KMS-11 (cell line): ENCODE data around the gene SOWAHD.
A peak's percentile ranks its signal among the peaks of the same experiment; 100 is the strongest.
"Not testable (repeated sequence)": the region's sequence is repeated elsewhere in the genome, so short reads cannot be mapped to it uniquely, and the experiment has no call there.

Source experiments
- H2AFZ ChIP-seq: fragments of 200-600 bp; sonication (generic); 2 replicates; pipeline ENCODE4 v1.6.1; 2016; ENCODE audit warnings: antibody characterized with exemption, mixed run types, low read depth
- H3K27ac ChIP-seq: fragments of 200-600 bp; sonication (generic); 2 replicates; pipeline ENCODE4 v1.6.1; 2016; ENCODE audit warnings: mild to moderate bottlenecking, mixed run types
- H3K27me3 ChIP-seq: fragments of 200-600 bp; sonication (generic); 2 replicates; pipeline ENCODE4 v1.6.1; 2017; ENCODE audit warnings: mild to moderate bottlenecking, low read depth, mixed run types, moderate library complexity; ENCODE audit not compliant: insufficient read depth
- H3K36me3 ChIP-seq: fragments of 200-600 bp; sonication (generic); 2 replicates; pipeline ENCODE4 v1.6.1; 2017; ENCODE audit warnings: mild to moderate bottlenecking, mixed run types; ENCODE audit not compliant: insufficient read depth
- H3K4me1 ChIP-seq: fragments of 200-600 bp; sonication (generic); 2 replicates; pipeline ENCODE4 v1.6.1; 2016; ENCODE audit warnings: mild to moderate bottlenecking, low read depth, mixed run types; ENCODE audit not compliant: poor library complexity, severe bottlenecking
- H3K4me2 ChIP-seq: fragments of 200-600 bp; sonication (generic); 2 replicates; pipeline ENCODE4 v1.7.0; 2016; ENCODE audit warnings: mild to moderate bottlenecking, mixed run types
- H3K4me3 ChIP-seq: fragments of 200-600 bp; sonication (generic); IDR thresholded peaks from 2 replicates; pipeline ENCODE4 v1.6.1; 2017; ENCODE audit warnings: low read depth, low read length, mixed read lengths; ENCODE audit not compliant: insufficient read depth
- H3K79me2 ChIP-seq: fragments of 200-600 bp; sonication (generic); 2 replicates; pipeline ENCODE4 v1.6.1; 2016; ENCODE audit warnings: low read depth, mixed run types; ENCODE audit not compliant: insufficient read depth
- H3K9ac ChIP-seq: fragments of 200-600 bp; sonication (generic); 2 replicates; pipeline ENCODE4 v1.6.1; 2016; ENCODE audit warnings: mild to moderate bottlenecking, mixed run types
- H4K20me1 ChIP-seq: fragments of 200-600 bp; sonication (generic); 2 replicates; pipeline ENCODE4 v1.6.1; 2016; ENCODE audit warnings: mild to moderate bottlenecking, mixed run types; ENCODE audit not compliant: insufficient read depth
- TF ChIP-seq, protein P1 (sequence below): fragments of 200-600 bp; sonication (generic); conservative IDR thresholded peaks from 2 replicates; pipeline ENCODE4 v1.6.1; 2017; ENCODE audit warnings: low read depth, mild to moderate bottlenecking, antibody characterized with exemption, low read length, moderate library complexity, mixed read lengths

Gene SOWAHD

GRCh38 chrX:119745283-119745848, 13.0 kb upstream of the SOWAHD start:
- Histone ChIP-seq H3K27ac (no peak overlapping the region), H3K79me2 (no peaks in the 10 kb centered on the region), H3K27me3 (no peaks in the 10 kb centered on the region), H2AFZ (no peak overlapping the region), H4K20me1 (no peaks in the 10 kb centered on the region), H3K4me2 (no peak overlapping the region), H3K9ac (no peak overlapping the region), H3K36me3 (no peaks in the 10 kb centered on the region), H3K4me1 (no peaks in the 10 kb centered on the region), H3K4me3 (no peak overlapping the region)
- TF ChIP-seq, protein P1, sequence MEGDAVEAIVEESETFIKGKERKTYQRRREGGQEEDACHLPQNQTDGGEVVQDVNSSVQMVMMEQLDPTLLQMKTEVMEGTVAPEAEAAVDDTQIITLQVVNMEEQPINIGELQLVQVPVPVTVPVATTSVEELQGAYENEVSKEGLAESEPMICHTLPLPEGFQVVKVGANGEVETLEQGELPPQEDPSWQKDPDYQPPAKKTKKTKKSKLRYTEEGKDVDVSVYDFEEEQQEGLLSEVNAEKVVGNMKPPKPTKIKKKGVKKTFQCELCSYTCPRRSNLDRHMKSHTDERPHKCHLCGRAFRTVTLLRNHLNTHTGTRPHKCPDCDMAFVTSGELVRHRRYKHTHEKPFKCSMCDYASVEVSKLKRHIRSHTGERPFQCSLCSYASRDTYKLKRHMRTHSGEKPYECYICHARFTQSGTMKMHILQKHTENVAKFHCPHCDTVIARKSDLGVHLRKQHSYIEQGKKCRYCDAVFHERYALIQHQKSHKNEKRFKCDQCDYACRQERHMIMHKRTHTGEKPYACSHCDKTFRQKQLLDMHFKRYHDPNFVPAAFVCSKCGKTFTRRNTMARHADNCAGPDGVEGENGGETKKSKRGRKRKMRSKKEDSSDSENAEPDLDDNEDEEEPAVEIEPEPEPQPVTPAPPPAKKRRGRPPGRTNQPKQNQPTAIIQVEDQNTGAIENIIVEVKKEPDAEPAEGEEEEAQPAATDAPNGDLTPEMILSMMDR = no peak

- not testable (repeated sequence) for H3K9ac ChIP-seq, H3K4me2 ChIP-seq, H3K36me3 ChIP-seq, H3K27me3 ChIP-seq, H3K79me2 ChIP-seq, H3K4me3 ChIP-seq, H2AFZ ChIP-seq, H3K27ac ChIP-seq, H4K20me1 ChIP-seq
- H3K4me1 ChIP-seq = peaks cover 23% of the 10 kb centered on the region
Measured at GRCh38 chrX:119750131-119750530, 8.3 kb upstream of the SOWAHD start.

- not testable (repeated sequence) for H3K9ac ChIP-seq, H3K27ac ChIP-seq, H3K79me2 ChIP-seq, H4K20me1 ChIP-seq, H3K4me2 ChIP-seq, H3K27me3 ChIP-seq, H3K4me3 ChIP-seq, H2AFZ ChIP-seq, H3K36me3 ChIP-seq
- peaks cover 27% of the 10 kb centered on the region for H3K4me1 ChIP-seq
Measured at GRCh38 chrX:119750751-119751150, 7.6 kb upstream of the SOWAHD start.

DNA sequence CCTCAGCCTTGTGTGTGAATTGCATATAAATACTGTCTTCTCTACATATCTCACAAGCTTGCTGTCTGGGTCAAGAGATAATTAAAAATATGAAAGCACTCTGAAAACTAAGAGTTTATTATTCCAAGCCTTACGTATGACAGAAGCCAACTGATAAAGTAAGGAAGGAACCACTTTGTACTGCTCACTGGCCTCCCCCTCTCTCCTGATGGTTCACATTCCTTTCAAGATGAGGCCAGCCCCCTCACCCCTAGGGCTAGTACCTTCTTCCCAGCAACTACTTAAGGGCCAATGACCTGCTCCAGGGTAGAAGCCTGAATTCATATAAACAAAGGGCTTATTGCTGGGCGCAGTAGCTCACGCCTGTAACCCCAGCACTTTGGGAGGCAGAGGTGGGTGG, 5.4 kb upstream of the SOWAHD start:
- Histone ChIP-seq H3K9ac (peak overlapping the region; percentile 86; the same call in 1 of the 2 replicates), H3K4me2 (peak overlapping the region; percentile 39; the same call in 1 of the 2 replicates), H3K27me3 (no peaks in the 10 kb centered on the region), H2AFZ (no peak overlapping the region), H3K36me3 (no peaks in the 10 kb centered on the region), H4K20me1 (no peaks in the 10 kb centered on the region), H3K27ac (peak overlapping the region; percentile 100), H3K4me3 (no peak overlapping the region), H3K4me1 (peaks cover 48% of the 10 kb centered on the region), H3K79me2 (no peaks in the 10 kb centered on the region)
- TF ChIP-seq, protein P1 = no peak

DNA sequence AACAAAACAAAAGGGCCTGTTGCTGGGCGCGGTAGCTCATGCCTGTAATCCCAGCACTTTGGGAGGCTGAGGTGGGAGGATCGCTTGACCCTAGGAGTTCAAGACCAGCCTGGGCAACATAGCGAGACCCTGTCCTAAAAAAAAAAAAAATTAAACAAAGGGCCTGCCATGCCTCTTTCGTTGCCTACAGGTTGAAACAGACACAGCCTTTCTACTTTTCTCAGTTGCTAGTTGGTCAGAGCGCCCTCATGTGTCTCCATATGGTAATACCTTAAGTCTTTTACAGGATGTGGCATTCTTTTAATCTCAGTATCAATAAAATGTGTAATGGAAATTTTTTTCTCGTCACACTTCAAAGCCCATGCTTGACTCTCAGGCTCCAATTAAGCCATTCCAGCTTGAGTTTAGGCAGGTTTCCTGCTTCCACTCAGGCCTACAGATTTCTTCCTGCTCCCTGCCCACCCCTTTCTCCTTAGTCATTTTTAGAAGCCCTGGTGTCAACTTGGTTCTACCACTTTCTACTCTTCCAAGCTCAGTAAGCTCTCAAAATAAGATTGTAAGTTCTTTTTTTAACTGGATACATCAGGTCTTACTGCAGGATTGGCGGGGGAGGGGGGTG, 4.6 kb upstream of the SOWAHD start:
- H3K79me2 ChIP-seq = no peaks in the 10 kb centered on the region
- H3K27ac ChIP-seq = peak overlapping the region; percentile 100
- H3K36me3 ChIP-seq = no peaks in the 10 kb centered on the region
- H4K20me1 ChIP-seq = no peaks in the 10 kb centered on the region
- H3K9ac ChIP-seq = peak overlapping the region; percentile 86; the same call in 1 of the 2 replicates
- peak overlapping the region; percentile 39 for H3K4me2 ChIP-seq
- peak overlapping the region; percentile 57; the same call in 1 of the 2 replicates for H2AFZ ChIP-seq
- H3K27me3 ChIP-seq = no peaks in the 10 kb centered on the region
- TF ChIP-seq, protein P1 = peak; percentile 71
- no peak overlapping the region for H3K4me3 ChIP-seq
- H3K4me1 ChIP-seq = peaks cover 50% of the 10 kb centered on the region
